Activated CD4-positive, alpha-beta memory T cell treated with anti-CD3 and anti-CD28 coated beads, Interleukin-2, amount 10 ng/mL, durations not matched to agents 7 days and 5 days (primary cell): ENCODE data around the gene MOCS3. TPM values are rescaled to one million over a fixed set of nuclear protein-coding genes. Genes with fewer than 3 reads are reported as not detected.

Experiments
- CTCF ChIA-PET: fragments of 350-600 bp; sonication (Branson Sonifier 250); formaldehyde crosslinking; loops from one replicate; lab custom pipeline; 2021; ENCODE audit warnings: antibody characterized with exemption, inconsistent platforms; lab: Charles Lee
- POLR2A ChIA-PET: fragments of 350-600 bp; sonication (Branson Sonifier 250); formaldehyde crosslinking; loops from one replicate; lab custom pipeline; 2021; ENCODE audit warnings: antibody characterized with exemption; lab: Charles Lee
- DNase-seq: peaks from one replicate; pipeline ENCODE4 v3.0.0-alpha.2; 2020
- H3K27ac Mint-ChIP-seq: one replicate; pipeline ENCODE4 v1.8.0; 2021; ENCODE audit warnings: mild to moderate bottlenecking, mixed read lengths
- H3K27me3 Mint-ChIP-seq: one replicate; pipeline ENCODE4 v1.8.0; 2021; ENCODE audit warnings: mixed read lengths
- H3K36me3 Mint-ChIP-seq: one replicate; pipeline ENCODE4 v1.8.0; 2021; ENCODE audit warnings: low read depth, mixed read lengths
- H3K4me1 Mint-ChIP-seq: one replicate; pipeline ENCODE4 v1.8.0; 2021; ENCODE audit warnings: mixed read lengths
- H3K4me3 Mint-ChIP-seq: one replicate; pipeline ENCODE4 v1.8.0; 2021; ENCODE audit warnings: mild to moderate bottlenecking, mixed read lengths
- H3K9me3 Mint-ChIP-seq: one replicate; pipeline ENCODE4 v1.8.0; 2021; ENCODE audit warnings: mixed read lengths
- total RNA-seq, 2 experiments: library from RNA; stranded (reverse); gene quantifications; one replicate each; pipeline ENCODE4 v1.2.3, GENCODE V29; 2021

The MOCS3 gene
- total RNA-seq, 2 experiments from 2014 or later: 4.1 to 4.7 TPM

- Mint-ChIP-seq H3K4me3 (no peak overlapping the region), H3K4me1 (peaks cover 33% of the 10 kb centered on the region), H3K36me3 (peaks cover 59% of the 10 kb centered on the region), H3K27me3 (no peaks in the 10 kb centered on the region), H3K9me3 (no peaks in the 10 kb centered on the region), H3K27ac (peak overlapping the region; percentile 92)
- CTCF ChIA-PET: interaction anchor here (1.0 to 16.8 kb wide), 4 partner anchors 10 to 140 kb away, joined by 3 to 289 read pairs (median 24); partner anchors contain the start of genes BCAS4, DPM1 and MOCS3
- no peak for DNase-seq
- POLR2A ChIA-PET: interaction anchor here (1.0 to 9.5 kb wide), 6 partner anchors 19 to 472 kb away, joined by 3 to 170 read pairs (median 26); partner anchors contain the start of genes BCAS4, DPM1 and MOCS3
Measured at GRCh38 chr20:50932691-50933280, 25.8 kb upstream of the MOCS3 start.

- Mint-ChIP-seq H3K9me3 (no peaks in the 10 kb centered on the region), H3K4me1 (peaks cover 25% of the 10 kb centered on the region), H3K36me3 (peaks cover 54% of the 10 kb centered on the region), H3K4me3 (no peak overlapping the region), H3K27me3 (no peaks in the 10 kb centered on the region), H3K27ac (no peak overlapping the region)
- ChIA-PET POLR2A (interaction anchor here (6.6 kb wide), 1 partner anchor 25 kb away, joined by 170 read pairs; the partner anchor contains the start of genes DPM1 and MOCS3), CTCF (interaction anchor here (0.7 to 16.8 kb wide), 6 partner anchors 8 to 373 kb away, joined by 3 to 289 read pairs (median 3); partner anchors contain the start of genes BCAS4, DPM1 and MOCS3)
- DNase-seq: no peak
Measured at GRCh38 chr20:50933589-50933988, 25.0 kb upstream of the MOCS3 start.

GRCh38 chr20:50943069-50943468 is 15.5 kb upstream of the MOCS3 start:
- no peak for DNase-seq
- Mint-ChIP-seq H3K27ac (no peak overlapping the region), H3K9me3 (no peaks in the 10 kb centered on the region), H3K4me3 (no peak overlapping the region), H3K36me3 (peaks cover 51% of the 10 kb centered on the region), H3K4me1 (no peaks in the 10 kb centered on the region), H3K27me3 (no peaks in the 10 kb centered on the region)
- ChIA-PET CTCF (interaction anchor here (1.0 to 1.3 kb wide), 2 partner anchors 10 to 12 kb away, joined by 3 read pairs; partner anchors contain the start of gene ADNP), POLR2A (interaction anchor here (0.6 to 1.2 kb wide), 2 partner anchors 12 to 15 kb away, joined by 3 read pairs; partner anchors contain the start of genes ADNP, DPM1 and MOCS3)

- CTCF ChIA-PET: interaction anchor here (1.1 kb wide), 1 partner anchor 153 kb away, joined by 3 read pairs; the partner anchor contains the start of gene BCAS4
- H3K36me3 Mint-ChIP-seq: peaks cover 62% of the 10 kb centered on the region
- no peak overlapping the region for H3K4me3 Mint-ChIP-seq
- POLR2A ChIA-PET: interaction anchor here (1.4 kb wide), 1 partner anchor 10 kb away, joined by 12 read pairs; the partner anchor contains the start of genes DPM1 and MOCS3
- no peaks in the 10 kb centered on the region for H3K9me3 Mint-ChIP-seq
- no peak for DNase-seq
- H3K27ac Mint-ChIP-seq: no peak overlapping the region
- H3K27me3 Mint-ChIP-seq: no peaks in the 10 kb centered on the region
- H3K4me1 Mint-ChIP-seq: peaks cover 11% of the 10 kb centered on the region
Measured at GRCh38 chr20:50948132-50948785, 10.4 kb upstream of the MOCS3 start.

GRCh38 chr20:50953196-50953595 is 5.4 kb upstream of the MOCS3 start:
- H3K9me3 Mint-ChIP-seq: no peaks in the 10 kb centered on the region
- no peaks in the 10 kb centered on the region for H3K27me3 Mint-ChIP-seq
- H3K36me3 Mint-ChIP-seq: peaks cover 52% of the 10 kb centered on the region
- H3K4me3 Mint-ChIP-seq: no peak overlapping the region
- no peak for DNase-seq
- POLR2A ChIA-PET: no interaction called here
- CTCF ChIA-PET: no interaction called here
- H3K27ac Mint-ChIP-seq: no peak overlapping the region
- H3K4me1 Mint-ChIP-seq: peaks cover 51% of the 10 kb centered on the region

GRCh38 chr20:50953821-50954220 is 4.8 kb upstream of the MOCS3 start:
- no peaks in the 10 kb centered on the region for H3K27me3 Mint-ChIP-seq
- no peaks in the 10 kb centered on the region for H3K9me3 Mint-ChIP-seq
- H3K4me1 Mint-ChIP-seq: peaks cover 53% of the 10 kb centered on the region
- H3K4me3 Mint-ChIP-seq: no peak overlapping the region
- no peak overlapping the region for H3K27ac Mint-ChIP-seq
- no peak for DNase-seq
- H3K36me3 Mint-ChIP-seq: peaks cover 49% of the 10 kb centered on the region
- CTCF ChIA-PET: no interaction called here
- POLR2A ChIA-PET: no interaction called here

GRCh38 chr20:50957276-50957675 is 1.3 kb upstream of the MOCS3 start:
- CTCF ChIA-PET: interaction anchor here (0.6 to 3.1 kb wide), 8 partner anchors 23 to 209 kb away, joined by 3 to 61 read pairs (median 5); partner anchors contain the start of genes ADNP and BCAS4
- Mint-ChIP-seq H3K9me3 (no peaks in the 10 kb centered on the region), H3K4me1 (peaks cover 67% of the 10 kb centered on the region)

GRCh38 chr20:50957798-50958614 is 612 bp upstream of the MOCS3 start, which contains the start of gene DPM1:
Gene DPM1 (minus strand): TSS chr20:50958532. CDS start chr20:50958523, 9 bp downstream.
- peak within 1 kb of the TSS; percentile 99 for H3K4me3 Mint-ChIP-seq
- H3K36me3 Mint-ChIP-seq: peaks cover 21% of the 10 kb centered on the region
- peak within 1 kb of the TSS; percentile 86 for H3K27ac Mint-ChIP-seq
- peak; percentile 89 for DNase-seq
- CTCF ChIA-PET: interaction anchor here (0.6 to 3.1 kb wide), 13 partner anchors 9 to 210 kb away, joined by 3 to 61 read pairs (median 4); partner anchors contain the start of genes ADNP and BCAS4
- POLR2A ChIA-PET: interaction anchor here (0.5 to 3.8 kb wide), 32 partner anchors 8 to 584 kb away, joined by 3 to 170 read pairs (median 5); partner anchors contain the start of genes ADNP, BCAS4 and PTPN1
- no peaks in the 10 kb centered on the region for H3K27me3 Mint-ChIP-seq
- H3K4me1 Mint-ChIP-seq: peaks cover 66% of the 10 kb centered on the region
- H3K9me3 Mint-ChIP-seq: no peaks in the 10 kb centered on the region

More at GRCh38 chr20:50957276-50957675, 1.3 kb upstream of the MOCS3 start:
- POLR2A ChIA-PET: interaction anchor here (0.6 to 3.8 kb wide), 17 partner anchors 9 to 448 kb away, joined by 3 to 170 read pairs (median 6); partner anchors contain the start of genes ADNP and BCAS4
- Mint-ChIP-seq H3K27ac (peak overlapping the region; percentile 86), H3K27me3 (no peaks in the 10 kb centered on the region), H3K4me3 (peak overlapping the region; percentile 99), H3K36me3 (peaks cover 25% of the 10 kb centered on the region)
- DNase-seq: no peak

- H3K27ac Mint-ChIP-seq: no peak overlapping the region
- peaks cover 9% of the 10 kb centered on the region for H3K36me3 Mint-ChIP-seq
- no peaks in the 10 kb centered on the region for H3K9me3 Mint-ChIP-seq
- H3K27me3 Mint-ChIP-seq: no peaks in the 10 kb centered on the region
- peaks cover 51% of the 10 kb centered on the region for H3K4me1 Mint-ChIP-seq
- H3K4me3 Mint-ChIP-seq: peak overlapping the region; percentile 99
- no peak for DNase-seq
- ChIA-PET POLR2A (interaction anchor here (2.4 to 3.8 kb wide), 2 partner anchors 28 to 165 kb away, joined by 40 to 170 read pairs; partner anchors contain the start of genes ADNP and BCAS4), CTCF (interaction anchor here (1.0 to 1.2 kb wide), 2 partner anchors 28 to 165 kb away, joined by 3 to 5 read pairs; partner anchors contain the start of gene BCAS4)
Measured at GRCh38 chr20:50959543-50960126, 1.0 kb downstream of the MOCS3 start.

- Mint-ChIP-seq H3K4me3 (no peak overlapping the region), H3K27ac (no peak overlapping the region), H3K4me1 (no peaks in the 10 kb centered on the region), H3K27me3 (peaks cover 8% of the 10 kb centered on the region), H3K9me3 (no peaks in the 10 kb centered on the region), H3K36me3 (no peaks in the 10 kb centered on the region)
- POLR2A ChIA-PET: interaction anchor here (1.3 to 1.5 kb wide), 2 partner anchors 9 to 36 kb away, joined by 4 to 5 read pairs; partner anchors contain the start of genes ADNP, DPM1 and MOCS3
- no peak for DNase-seq
- CTCF ChIA-PET: interaction anchor here (0.6 to 1.7 kb wide), 4 partner anchors 9 to 20 kb away, joined by 3 to 5 read pairs (median 4); partner anchors contain the start of genes DPM1 and MOCS3
Measured at GRCh38 chr20:50967586-50967985, 9.0 kb downstream of the MOCS3 start.

- Mint-ChIP-seq H3K4me3 (no peak overlapping the region), H3K4me1 (no peaks in the 10 kb centered on the region), H3K27me3 (peaks cover 10% of the 10 kb centered on the region), H3K9me3 (no peaks in the 10 kb centered on the region), H3K27ac (no peak overlapping the region), H3K36me3 (no peaks in the 10 kb centered on the region)
- ChIA-PET CTCF (interaction anchor here (1.2 to 1.7 kb wide), 2 partner anchors 13 to 19 kb away, joined by 4 to 5 read pairs; no protein-coding TSS in a partner anchor), POLR2A (interaction anchor here (1.5 to 1.6 kb wide), 2 partner anchors 10 to 36 kb away, joined by 3 to 5 read pairs; partner anchors contain the start of genes ADNP, DPM1 and MOCS3)
- DNase-seq: no peak
Measured at GRCh38 chr20:50968289-50968688, 9.7 kb downstream of the MOCS3 start.
